Sigmoid colon (tissue), 4 donors: ENCODE measurements around the gene GP5.

ENCODE experiments used
- CTCF ChIP-seq, 4 experiments: fragments of 450-650 bp in 3 of 4; fragments of 200-600 bp in 1 of 4; IDR thresholded peaks; one replicate each; pipeline ENCODE4 v1.5.1; 2016 to 2019; ENCODE audit warnings: antibody characterized with exemption in 4 of 4, mild to moderate bottlenecking in 3 of 4, moderate library complexity in 2 of 4
- EP300 ChIP-seq, 4 donors: sonication (generic); formaldehyde crosslinking; IDR thresholded peaks; one replicate each; pipeline ENCODE4 v1.6.1; 2017; ENCODE audit warnings: antibody characterized with exemption in 4 of 4

GRCh38 chr3:194447161-194447560 is 48.1 kb upstream of the GP5 start:
- TF ChIP-seq CTCF (IDR thresholded peaks at IDR 0.05) (no peak), EP300 (IDR thresholded peaks at IDR 0.05) (no peak)
